Endothelial cell of umbilical vein (primary cell): ENCODE data around the gene KCNQ5. TPM values are rescaled to one million over a fixed set of nuclear protein-coding genes. Genes with fewer than 3 reads are reported as not detected.

Experiments
- BruUV-seq: library from RNA; stranded (reverse); fragments of 400-500 nt; replicated peaks from 2 replicates; lab custom pipeline; 2021; lab: Mats Ljungman, UMichigan
- CTCF ChIA-PET: fragments of 300-600, 350-600 bp; sonication (Branson Sonifier 250); formaldehyde crosslinking; loops from one replicate; lab custom pipeline; 2021; ENCODE audit warnings: antibody characterized with exemption, inconsistent platforms; lab: Charles Lee
- POLR2A ChIA-PET: fragments of 300-600, 350-600 bp; sonication (Branson Sonifier 250); formaldehyde crosslinking; loops from one replicate; lab custom pipeline; 2021; ENCODE audit warnings: antibody characterized with exemption, inconsistent platforms; lab: Charles Lee
- DNase-seq: peaks from one replicate; pipeline ENCODE4 v3.0.0-alpha.2; 2011; ENCODE audit warnings: low read depth, low spot score
- FAIRE-seq: peaks from 2 replicates; lab custom pipeline; 2011; peaks lifted over from hg19 to GRCh38; lab: Jason Lieb, UNC
- H2AFZ ChIP-seq: 2 replicates; pipeline ENCODE4 v1.6.0; 2012; ENCODE audit warnings: low read depth, low read length, control low read depth, inconsistent platforms
- H3K27ac ChIP-seq: 2 replicates; pipeline ENCODE4 v1.5.1; 2011; ENCODE audit warnings: low read depth, mild to moderate bottlenecking, control low read depth, low read length, moderate library complexity; ENCODE audit not compliant: insufficient read depth
- H3K27me3 ChIP-seq, 2 experiments: 2 replicates each; pipeline versions ENCODE4 v1.6.0 to v1.6.1; 2011; ENCODE audit warnings: low read length in 2 of 2, mixed read lengths in 1 of 2; ENCODE audit not compliant: control insufficient read depth in 2 of 2, insufficient read depth in 2 of 2
- H3K36me3 ChIP-seq, 2 experiments: 2 replicates in 1 of 2; 3 replicates in 1 of 2; pipeline ENCODE4 v1.5.1; 2011; ENCODE audit warnings: low read length in 2 of 2, mild to moderate bottlenecking in 1 of 2, moderate library complexity in 1 of 2; ENCODE audit not compliant: control insufficient read depth in 2 of 2, insufficient read depth in 2 of 2; ENCODE audit errors: extremely low read depth in 1 of 2
- H3K4me1 ChIP-seq: 3 replicates; pipeline ENCODE4 v1.5.1; 2011; ENCODE audit warnings: mild to moderate bottlenecking, low read length; ENCODE audit not compliant: control insufficient read depth, insufficient read depth; ENCODE audit errors: extremely low read depth
- H3K4me2 ChIP-seq: 2 replicates; pipeline ENCODE4 v1.6.1; 2011; ENCODE audit warnings: low read length, control low read depth, mixed read lengths; ENCODE audit not compliant: insufficient read depth
- H3K4me3 ChIP-seq, 3 experiments: fragments of 200-600 bp in 1 of 3; sonication (generic), shearing (Covaris generic) in 1 of 3; replicated peaks in 1 of 3; 2 replicates each; pipeline ENCODE4 v1.5.1; 2011 to 2016; ENCODE audit warnings: control low read depth in 3 of 3, low read length in 3 of 3, mild to moderate bottlenecking in 2 of 3, inconsistent platforms in 1 of 3, low read depth in 1 of 3, moderate library complexity in 1 of 3; ENCODE audit not compliant: insufficient read depth in 1 of 3
- H3K79me2 ChIP-seq: 2 replicates; pipeline ENCODE4 v1.6.0; 2012; ENCODE audit warnings: low read length, inconsistent platforms; ENCODE audit not compliant: control insufficient read depth, insufficient read depth
- H3K9ac ChIP-seq: replicated peaks from 2 replicates; pipeline ENCODE3; 2011; ENCODE audit warnings: low read length, control low read depth; ENCODE audit not compliant: insufficient read depth; ENCODE audit errors: extremely low read depth
- H3K9me1 ChIP-seq: replicated peaks from 3 replicates; pipeline ENCODE4 v1.6.0; 2011; ENCODE audit warnings: mild to moderate bottlenecking, low read length; ENCODE audit not compliant: control insufficient read depth, insufficient read depth; ENCODE audit errors: extremely low read depth
- H3K9me3 ChIP-seq: replicated peaks from 2 replicates; pipeline ENCODE4 v1.5.1; 2012; ENCODE audit warnings: low read length, inconsistent platforms; ENCODE audit not compliant: control insufficient read depth, insufficient read depth
- H4K20me1 ChIP-seq: replicated peaks from 2 replicates; pipeline ENCODE3; 2011; ENCODE audit warnings: mild to moderate bottlenecking, low read length; ENCODE audit not compliant: control insufficient read depth, insufficient read depth; ENCODE audit errors: extremely low read depth
- EZH2 ChIP-seq: IDR thresholded peaks from 2 replicates; pipeline ENCODE4 v1.6.1; 2012; ENCODE audit warnings: borderline replicate concordance, low read depth, mild to moderate bottlenecking, moderate library complexity, low read length, inconsistent platforms; ENCODE audit not compliant: severe bottlenecking
- GATA2 ChIP-seq: IDR thresholded peaks from 2 replicates; pipeline ENCODE4 v1.7.0; 2011; ENCODE audit warnings: low read depth, mild to moderate bottlenecking, moderate library complexity, mixed read lengths, low read length; ENCODE audit not compliant: insufficient read length, insufficient read depth
- JUN ChIP-seq: IDR thresholded peaks from 2 replicates; pipeline ENCODE4 v1.6.1; 2011; ENCODE audit warnings: borderline replicate concordance, low read depth; ENCODE audit not compliant: insufficient read length, insufficient read depth
- MYC ChIP-seq: IDR thresholded peaks from one replicate; pipeline ENCODE4 v1.6.1; 2011; ENCODE audit warnings: mild to moderate bottlenecking, low read depth, low read length
- POLR2AphosphoS5 ChIP-seq: IDR thresholded peaks from 2 replicates; pipeline ENCODE4 v1.6.1; 2012; ENCODE audit warnings: low read depth, mild to moderate bottlenecking, control low read depth, low read length, moderate library complexity; ENCODE audit not compliant: insufficient read depth
- dilution Hi-C: fragments of 300-500 bp; cut with MboI; formaldehyde crosslinking; loops from one replicate; pipeline ENCODE4 v1.15.0; 2019; ENCODE audit warnings: low sequenced_read_pairs; ENCODE audit not compliant: extremely low pct_ligation_motif_present
- intact Hi-C: fragments of 100-400 bp; cut with micrococcal nuclease; formaldehyde crosslinking; loops from one replicate; pipeline ENCODE4 v1.10.0; 2022
- polyA plus RNA-seq, 4 experiments: library from polyadenylated mRNA; depleted of rRNA in 3 of 4; stranded (reverse) in 3 of 4; unstranded in 1 of 4; fragments of >200 nt; gene quantifications; 2 replicates each; pipeline versions ENCODE4 v1.2.1 to v1.2.3, GENCODE V29; 2011 to 2012; ENCODE audit warnings: missing spikeins in 1 of 4
- total RNA-seq: library from RNA; stranded (reverse); gene quantifications from 2 replicates; pipeline ENCODE4 v1.2.3, GENCODE V29; 2021
- TF ChIP-seq, protein P1 (sequence below), 2 donors: IDR thresholded peaks; 1 replicate in 1 of 2; 2 replicates in 1 of 2; pipeline ENCODE4 v1.5.1; 2011; ENCODE audit warnings: low read length in 2 of 2, mild to moderate bottlenecking in 2 of 2, moderate library complexity in 2 of 2, control low read depth in 1 of 2, inconsistent platforms in 1 of 2, low read depth in 1 of 2; ENCODE audit not compliant: insufficient read depth in 1 of 2; ENCODE audit errors: extremely low read depth in 1 of 2
- TF ChIP-seq, protein P2 (sequence below): IDR thresholded peaks from 2 replicates; pipeline ENCODE4 v1.6.1; 2011; ENCODE audit not compliant: insufficient read depth, insufficient read length

Gene KCNQ5
- total and polyA plus RNA-seq, 2 donors (not counting 3 experiments of a cell fraction or from before 2014, with no cell fraction given): 0.22 TPM; not detected in 1

DNA sequence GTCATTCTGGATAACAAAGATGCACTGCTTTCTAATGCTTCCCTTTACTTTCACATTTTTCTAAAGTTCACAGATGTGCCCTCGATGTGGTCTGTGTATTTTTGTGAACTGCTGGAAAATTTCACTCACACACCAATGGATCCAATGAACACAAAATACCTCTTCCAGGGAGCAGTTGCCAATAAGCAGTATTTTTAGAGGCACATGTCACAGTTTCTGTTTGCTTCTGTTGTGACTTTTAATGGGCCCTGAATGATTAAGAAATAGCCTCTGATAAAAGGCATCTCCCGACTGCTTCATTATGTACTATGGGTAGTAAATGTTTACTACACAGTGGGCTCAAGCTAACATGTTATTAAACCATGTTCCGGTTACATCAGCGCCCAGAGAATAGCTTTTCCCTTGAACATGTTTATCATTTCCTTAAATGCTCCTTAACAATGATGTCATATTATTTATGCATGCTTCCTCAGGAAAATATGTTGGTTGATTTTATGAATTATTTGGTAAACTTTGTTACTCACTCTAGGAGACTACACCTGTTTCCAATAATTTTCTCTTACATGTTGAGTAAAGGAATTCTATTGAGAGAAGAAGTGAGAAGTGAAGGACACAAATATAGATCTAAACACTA lies 188.0 kb downstream of the KCNQ5 start:
- H3K79me2 ChIP-seq: no peaks in the 10 kb centered on the region
- ChIA-PET POLR2A (no interaction called here), CTCF (interaction anchor here (1.2 kb wide), 1 partner anchor 11 kb away, joined by 3 read pairs; no protein-coding TSS in a partner anchor)

More for the DNA sequence above, 188.0 kb downstream of the KCNQ5 start:
- Histone ChIP-seq H3K27ac (no peak overlapping the region), H3K27me3 (no peaks in the 10 kb centered on the region), H3K9me1 (no peaks in the 10 kb centered on the region), H3K36me3 (no peaks in the 10 kb centered on the region), H2AFZ (no peak overlapping the region), H3K9me3 (no peaks in the 10 kb centered on the region), H3K4me3 (no peak overlapping the region), H3K4me2 (no peak overlapping the region), H4K20me1 (no peaks in the 10 kb centered on the region), H3K9ac (no peak overlapping the region), H3K4me1 (no peaks in the 10 kb centered on the region)
- no TSS peak for BruUV-seq
- FAIRE-seq (no peak), DNase-seq (no peak)
- TF ChIP-seq EZH2: no peak
- TF ChIP-seq, protein P1, sequence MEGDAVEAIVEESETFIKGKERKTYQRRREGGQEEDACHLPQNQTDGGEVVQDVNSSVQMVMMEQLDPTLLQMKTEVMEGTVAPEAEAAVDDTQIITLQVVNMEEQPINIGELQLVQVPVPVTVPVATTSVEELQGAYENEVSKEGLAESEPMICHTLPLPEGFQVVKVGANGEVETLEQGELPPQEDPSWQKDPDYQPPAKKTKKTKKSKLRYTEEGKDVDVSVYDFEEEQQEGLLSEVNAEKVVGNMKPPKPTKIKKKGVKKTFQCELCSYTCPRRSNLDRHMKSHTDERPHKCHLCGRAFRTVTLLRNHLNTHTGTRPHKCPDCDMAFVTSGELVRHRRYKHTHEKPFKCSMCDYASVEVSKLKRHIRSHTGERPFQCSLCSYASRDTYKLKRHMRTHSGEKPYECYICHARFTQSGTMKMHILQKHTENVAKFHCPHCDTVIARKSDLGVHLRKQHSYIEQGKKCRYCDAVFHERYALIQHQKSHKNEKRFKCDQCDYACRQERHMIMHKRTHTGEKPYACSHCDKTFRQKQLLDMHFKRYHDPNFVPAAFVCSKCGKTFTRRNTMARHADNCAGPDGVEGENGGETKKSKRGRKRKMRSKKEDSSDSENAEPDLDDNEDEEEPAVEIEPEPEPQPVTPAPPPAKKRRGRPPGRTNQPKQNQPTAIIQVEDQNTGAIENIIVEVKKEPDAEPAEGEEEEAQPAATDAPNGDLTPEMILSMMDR (IDR thresholded peaks at IDR 0.05; ENCODE audit: extremely low read depth in 1 of 2, insufficient read depth in 1 of 2, low read depth in 1 of 2, low read length in 2 of 2): no peak
- TF ChIP-seq, protein P2, sequence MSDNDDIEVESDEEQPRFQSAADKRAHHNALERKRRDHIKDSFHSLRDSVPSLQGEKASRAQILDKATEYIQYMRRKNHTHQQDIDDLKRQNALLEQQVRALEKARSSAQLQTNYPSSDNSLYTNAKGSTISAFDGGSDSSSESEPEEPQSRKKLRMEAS: no peak
- no peak for TF ChIP-seq GATA2
- no peak for TF ChIP-seq MYC
- TF ChIP-seq JUN: no peak
- no peak for TF ChIP-seq POLR2AphosphoS5
- dilution Hi-C loops (no loop called here), intact Hi-C loops (no loop called here)
